Hindlimb muscle (tissue), 1 donor: ENCODE data around the gene PEPD. TPM values are rescaled to one million over a fixed set of nuclear protein-coding genes. Genes with fewer than 3 reads are reported as not detected.

Source experiments
- DNase-seq: peaks from one replicate; pipeline ENCODE4 v3.0.0-alpha.2; 2013
- polyA plus RNA-seq: library from polyadenylated mRNA; unstranded; fragments of 120-200 nt; gene quantifications from one replicate; pipeline ENCODE4 v1.2.1, GENCODE V29; 2013; ENCODE audit not compliant: insufficient read length

The PEPD gene
- polyA plus RNA-seq, 1 donor = 43.4 TPM

GRCh38 chr19:33381101-33381500 lies 140.5 kb downstream of the PEPD start:
- DNase-seq = no peak

- no peak for DNase-seq
Measured at GRCh38 chr19:33379151-33379829, 142.3 kb downstream of the PEPD start.

- DNase-seq = no peak
Measured at GRCh38 chr19:33377586-33378475, 143.8 kb downstream of the PEPD start.

- no peak for DNase-seq
Measured at GRCh38 chr19:33376941-33377557, 144.5 kb downstream of the PEPD start.

GRCh38 chr19:33376423-33376822 lies 145.2 kb downstream of the PEPD start:
- DNase-seq = no peak

GRCh38 chr19:33375837-33376159 lies 145.8 kb downstream of the PEPD start:
- DNase-seq = no peak

- no peak for DNase-seq
Measured at GRCh38 chr19:33375156-33375836, 146.3 kb downstream of the PEPD start.

GRCh38 chr19:33374236-33374714 lies 147.3 kb downstream of the PEPD start:
- peak; percentile 30 for DNase-seq

- DNase-seq = peak; percentile 94
Measured at GRCh38 chr19:33373453-33374235, 147.9 kb downstream of the PEPD start, which contains the start of gene CEBPG. Gene CEBPG (plus strand): TSS chr19:33373709. CDS start chr19:33379240, 5,531 bp downstream.

- no peak for DNase-seq
Measured at GRCh38 chr19:33370783-33371182, 150.8 kb downstream of the PEPD start.

GRCh38 chr19:33368074-33368864 lies 153.3 kb downstream of the PEPD start:
- DNase-seq = no peak

GRCh38 chr19:33366897-33367296 lies 154.7 kb downstream of the PEPD start:
- no peak for DNase-seq

GRCh38 chr19:33366127-33366526 lies 155.5 kb downstream of the PEPD start:
- no peak for DNase-seq

GRCh38 chr19:33365691-33366090 lies 155.9 kb downstream of the PEPD start:
- DNase-seq = no peak

GRCh38 chr19:33363476-33363875 lies 158.1 kb downstream of the PEPD start:
- DNase-seq = no peak

GRCh38 chr19:33362508-33363228 lies 158.9 kb downstream of the PEPD start:
- no peak for DNase-seq

GRCh38 chr19:33359581-33359980 lies 162.0 kb downstream of the PEPD start:
- DNase-seq = no peak

GRCh38 chr19:33358408-33358807 lies 163.2 kb downstream of the PEPD start:
- DNase-seq = no peak

GRCh38 chr19:33357556-33357955 lies 164.0 kb downstream of the PEPD start:
- DNase-seq = no peak

GRCh38 chr19:33355535-33355934 lies 166.1 kb downstream of the PEPD start:
- no peak for DNase-seq
